Thyroid gland (tissue), 4 donors: Measurements from ENCODE around the gene ATXN1.

Experiments used
- POLR2A ChIP-seq, 2 donors: fragments of 450-650 bp; IDR thresholded peaks; one replicate each; pipeline ENCODE4 v1.6.1; 2017; ENCODE audit warnings: antibody characterized with exemption in 2 of 2, mild to moderate bottlenecking in 2 of 2, moderate library complexity in 1 of 2
- TF ChIP-seq, protein P1 (sequence below), 6 experiments: fragments of 200-600 bp in 3 of 6; fragments of 450-650 bp in 3 of 6; sonication (generic) in 3 of 6; IDR thresholded peaks; one replicate each; pipeline ENCODE4 v1.5.1; 2016 to 2019; ENCODE audit warnings: antibody characterized with exemption in 6 of 6, mild to moderate bottlenecking in 2 of 6, inconsistent platforms in 1 of 6, moderate library complexity in 1 of 6

DNA sequence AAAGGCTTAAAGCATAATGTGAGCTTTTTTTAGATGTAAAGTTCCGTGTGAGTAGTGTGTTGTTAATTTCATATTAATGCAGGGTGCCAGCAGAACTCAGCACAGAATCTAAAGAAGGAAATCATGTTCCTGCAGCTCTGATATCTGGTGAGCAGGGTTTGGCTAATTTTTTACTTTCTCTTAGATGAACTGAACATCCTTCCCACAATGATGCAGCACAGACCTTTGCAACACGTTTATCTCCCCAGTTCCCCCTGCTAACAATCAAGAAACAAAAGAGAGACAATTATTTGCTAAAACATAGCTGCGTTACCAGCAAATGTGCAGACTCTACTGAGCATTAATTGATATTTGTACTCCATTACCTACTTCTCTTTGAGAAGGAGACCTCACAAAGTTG is 39.1 kb upstream of the ATXN1 start:
- TF ChIP-seq, protein P1, sequence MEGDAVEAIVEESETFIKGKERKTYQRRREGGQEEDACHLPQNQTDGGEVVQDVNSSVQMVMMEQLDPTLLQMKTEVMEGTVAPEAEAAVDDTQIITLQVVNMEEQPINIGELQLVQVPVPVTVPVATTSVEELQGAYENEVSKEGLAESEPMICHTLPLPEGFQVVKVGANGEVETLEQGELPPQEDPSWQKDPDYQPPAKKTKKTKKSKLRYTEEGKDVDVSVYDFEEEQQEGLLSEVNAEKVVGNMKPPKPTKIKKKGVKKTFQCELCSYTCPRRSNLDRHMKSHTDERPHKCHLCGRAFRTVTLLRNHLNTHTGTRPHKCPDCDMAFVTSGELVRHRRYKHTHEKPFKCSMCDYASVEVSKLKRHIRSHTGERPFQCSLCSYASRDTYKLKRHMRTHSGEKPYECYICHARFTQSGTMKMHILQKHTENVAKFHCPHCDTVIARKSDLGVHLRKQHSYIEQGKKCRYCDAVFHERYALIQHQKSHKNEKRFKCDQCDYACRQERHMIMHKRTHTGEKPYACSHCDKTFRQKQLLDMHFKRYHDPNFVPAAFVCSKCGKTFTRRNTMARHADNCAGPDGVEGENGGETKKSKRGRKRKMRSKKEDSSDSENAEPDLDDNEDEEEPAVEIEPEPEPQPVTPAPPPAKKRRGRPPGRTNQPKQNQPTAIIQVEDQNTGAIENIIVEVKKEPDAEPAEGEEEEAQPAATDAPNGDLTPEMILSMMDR (IDR thresholded peaks at IDR 0.05), result no peak
- no peak for TF ChIP-seq POLR2A (IDR thresholded peaks at IDR 0.05)
